ENCODE data around the gene C11orf86.
"Not testable (repeated sequence)": the region's sequence is repeated elsewhere in the genome, so short reads cannot be mapped to it uniquely, and the experiment has no call there.

The C11orf86 gene

DNA sequence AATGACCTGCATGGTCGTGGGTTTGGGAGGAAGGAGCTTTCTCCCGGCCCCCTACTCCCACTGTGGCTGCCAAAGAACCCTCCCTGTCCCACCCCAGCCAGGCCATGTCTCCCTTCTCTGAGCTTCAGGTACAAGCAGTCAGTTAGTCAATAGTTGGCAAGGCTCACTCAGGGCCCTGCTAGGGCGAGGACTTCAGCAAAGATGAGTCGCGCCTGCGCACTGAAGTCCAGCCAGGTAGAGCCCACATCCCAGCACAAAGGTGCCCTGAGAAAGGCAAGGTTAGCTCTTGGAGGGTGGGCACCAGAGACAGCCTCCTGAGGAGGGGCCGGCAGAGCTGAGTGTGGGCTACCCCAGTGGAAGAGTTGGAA is 11.1 kb downstream of the C11orf86 start:
- in situ Hi-C loops (cut with MboI; ENCODE audit: low pct_unique_long_range_greater_than_20kb, low sequenced_read_pairs): no loop called here
- DNase-seq: no peak

DNA sequence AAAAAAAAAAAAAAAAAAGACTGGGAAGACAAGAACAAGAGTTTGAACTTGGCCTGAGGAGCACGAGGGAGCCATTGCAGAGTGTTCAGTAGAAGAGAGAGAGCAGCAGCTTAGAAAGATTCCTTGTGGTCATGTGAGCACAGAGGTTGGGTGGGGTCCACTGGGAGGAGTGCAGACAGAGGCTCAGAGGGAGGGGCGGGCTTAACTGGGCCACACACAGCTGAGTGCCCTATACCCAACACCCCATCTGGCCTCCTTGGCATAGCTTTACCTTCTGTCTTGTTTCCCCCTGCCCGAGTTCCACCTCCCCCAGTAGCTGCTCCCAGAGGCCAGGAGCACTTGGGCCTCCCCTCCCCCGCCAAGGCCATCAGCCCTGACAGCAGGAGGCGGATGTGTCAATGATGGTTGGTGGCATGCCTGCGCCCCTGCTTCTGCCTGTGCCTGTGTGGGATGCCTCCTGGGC is 12.1 kb downstream of the C11orf86 start:
- no peak for DNase-seq
- in situ Hi-C loops (cut with MboI; ENCODE audit: low pct_unique_long_range_greater_than_20kb, low sequenced_read_pairs): no loop called here

DNA sequence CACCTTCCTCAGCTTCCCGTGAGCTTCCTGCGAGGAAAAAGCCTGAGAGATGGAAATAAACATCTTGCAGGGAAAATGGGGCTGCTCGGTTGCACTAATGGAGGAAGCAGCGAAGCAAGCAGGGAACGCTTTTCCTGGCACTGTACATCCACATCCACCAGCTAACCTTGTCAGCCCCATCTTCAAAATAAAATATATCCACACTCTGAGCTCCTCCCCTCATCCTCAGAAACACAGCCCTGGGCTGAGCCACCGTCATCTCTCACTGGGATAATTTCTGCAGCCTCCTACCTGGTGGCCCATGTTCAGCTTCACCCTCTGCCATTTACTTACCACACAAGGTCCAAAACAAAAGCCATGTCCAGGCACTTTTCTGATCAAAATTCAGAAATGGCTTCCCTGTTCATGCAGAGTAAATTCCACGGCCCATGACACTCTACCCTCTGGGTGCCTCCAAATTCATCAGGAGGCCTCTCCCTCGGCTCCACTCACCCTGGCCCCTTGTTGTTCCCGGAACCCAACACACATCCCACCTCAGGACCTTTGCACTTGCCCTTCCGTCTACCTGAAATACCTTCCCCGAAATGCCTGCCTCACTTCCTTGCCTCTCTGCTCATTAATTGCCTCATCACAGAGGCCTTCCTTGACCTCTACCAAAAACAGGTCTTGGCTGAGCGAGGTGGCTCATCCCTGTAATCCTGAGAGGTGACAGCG is 13.0 kb downstream of the C11orf86 start:
- DNase-seq: no peak
- in situ Hi-C loops (cut with MboI; ENCODE audit: low pct_unique_long_range_greater_than_20kb, low sequenced_read_pairs): no loop called here

DNA sequence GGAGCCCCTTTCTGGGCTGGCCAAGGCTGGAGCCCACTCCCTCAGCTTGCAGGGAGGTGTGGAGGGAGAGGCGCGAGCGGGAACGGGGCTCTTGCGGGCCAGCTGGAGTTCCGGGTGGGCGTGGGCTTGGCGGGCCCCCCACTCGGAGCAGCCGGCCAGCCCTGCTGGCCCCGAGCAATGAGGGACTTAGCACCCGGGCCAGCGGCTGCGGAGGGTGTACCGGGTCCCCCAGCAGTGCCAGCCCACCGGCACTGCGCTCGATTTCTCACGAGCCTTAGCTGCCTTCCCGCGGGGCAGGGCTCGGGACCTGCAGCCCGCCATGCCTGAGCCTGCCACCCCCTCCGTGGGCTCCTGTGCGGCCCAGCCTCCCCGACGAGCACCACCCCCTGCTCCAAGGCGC is 13.6 kb downstream of the C11orf86 start:
- DNase-seq; in situ Hi-C loops (cut with MboI; ENCODE audit: low pct_unique_long_range_greater_than_20kb, low sequenced_read_pairs): not testable (repeated sequence)

DNA sequence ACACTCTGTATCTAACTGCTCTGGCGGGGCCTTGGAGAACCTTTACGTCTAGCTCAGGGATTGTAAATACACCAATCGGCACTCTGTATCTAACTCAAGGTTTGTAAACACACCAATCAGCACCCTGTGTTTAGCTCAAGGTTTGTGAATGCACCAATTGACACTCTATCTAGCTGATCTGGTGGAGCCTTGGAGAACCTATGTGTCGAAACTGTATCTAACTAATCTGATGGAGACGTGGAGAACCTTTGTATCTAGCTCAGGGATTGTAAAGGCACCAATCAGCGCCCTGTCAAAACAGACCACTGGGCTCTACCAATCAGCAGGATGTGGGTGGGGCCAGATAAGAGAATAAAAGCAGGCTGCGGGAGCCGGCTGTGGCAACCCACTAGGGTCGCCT is 14.3 kb downstream of the C11orf86 start:
- DNase-seq; in situ Hi-C loops (cut with MboI; ENCODE audit: low pct_unique_long_range_greater_than_20kb, low sequenced_read_pairs): not testable (repeated sequence)

DNA sequence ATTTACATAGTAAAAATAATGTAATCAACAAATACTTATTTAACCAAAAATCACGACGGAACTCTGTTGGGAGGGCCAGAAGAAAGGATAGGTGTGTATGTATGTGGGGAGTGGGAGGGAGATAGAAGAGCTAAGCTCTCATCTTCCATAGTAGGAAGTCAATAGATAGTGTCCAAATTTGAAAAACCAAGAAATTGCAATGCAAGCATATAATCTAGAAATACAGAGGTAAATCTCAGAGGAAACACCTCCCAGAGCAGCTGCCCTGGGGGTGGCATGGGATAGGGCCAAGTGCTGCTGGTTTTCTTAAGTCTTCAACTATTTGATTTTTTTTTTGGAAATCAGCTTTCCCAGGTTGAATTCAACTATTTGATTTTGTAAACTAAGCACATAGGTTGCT is 16.9 kb downstream of the C11orf86 start:
- no peak for DNase-seq
- in situ Hi-C loops (cut with MboI; ENCODE audit: low pct_unique_long_range_greater_than_20kb, low sequenced_read_pairs): no loop called here

DNA sequence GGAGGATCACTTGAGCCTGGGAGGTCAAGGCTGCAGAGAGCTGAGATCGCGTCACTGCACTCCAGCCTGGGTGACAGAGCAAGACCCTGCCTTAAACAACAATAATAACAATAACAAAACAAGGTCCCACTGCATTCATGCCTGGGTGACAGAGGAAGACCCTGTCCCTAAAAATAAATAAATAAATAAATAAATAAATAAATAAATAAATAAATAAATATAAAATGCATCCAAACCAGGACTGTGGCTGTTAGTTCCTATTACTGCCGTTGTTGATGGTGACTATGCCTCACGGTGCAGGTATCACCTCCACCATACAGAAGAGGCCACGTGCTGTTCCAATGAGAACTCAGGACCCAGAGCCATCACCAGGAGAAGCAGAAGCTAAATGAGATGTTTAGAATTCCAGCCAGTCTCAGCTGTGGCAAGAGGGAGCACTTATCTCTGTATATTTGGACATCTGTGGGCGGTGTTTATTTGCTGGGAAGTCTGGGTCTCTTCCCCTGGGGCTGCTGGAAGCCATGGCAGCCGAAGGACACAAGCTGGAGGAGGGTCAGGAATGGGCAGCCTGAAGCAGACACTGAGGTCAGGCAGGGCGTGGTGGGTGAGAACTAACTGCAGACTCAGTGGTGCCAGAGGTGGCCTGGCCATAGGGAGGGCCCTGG is 21.6 kb downstream of the C11orf86 start:
- no peak for DNase-seq
- in situ Hi-C loops (cut with MboI; ENCODE audit: low pct_unique_long_range_greater_than_20kb, low sequenced_read_pairs): no loop called here

DNA sequence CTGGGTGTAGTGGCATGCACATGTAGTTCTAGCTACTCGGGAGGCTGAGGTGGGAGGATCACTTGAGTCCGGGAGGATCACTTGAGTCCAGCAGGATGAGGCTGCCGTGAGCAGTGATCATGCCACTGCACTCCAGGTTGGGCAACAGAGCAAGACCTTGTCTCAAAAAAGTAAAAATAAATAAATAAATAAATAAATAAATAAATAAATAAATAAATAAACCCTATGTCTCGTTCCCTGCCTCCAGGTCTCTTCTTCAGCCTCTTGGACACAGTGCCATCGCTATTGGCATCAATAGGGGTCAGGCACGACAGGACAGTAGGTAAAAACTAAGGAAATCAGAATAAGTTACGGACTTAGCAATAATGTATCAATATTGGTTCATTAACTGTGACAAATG is 24.5 kb downstream of the C11orf86 start:
- DNase-seq: no peak
- in situ Hi-C loops (cut with MboI; ENCODE audit: low pct_unique_long_range_greater_than_20kb, low sequenced_read_pairs): no loop called here

DNA sequence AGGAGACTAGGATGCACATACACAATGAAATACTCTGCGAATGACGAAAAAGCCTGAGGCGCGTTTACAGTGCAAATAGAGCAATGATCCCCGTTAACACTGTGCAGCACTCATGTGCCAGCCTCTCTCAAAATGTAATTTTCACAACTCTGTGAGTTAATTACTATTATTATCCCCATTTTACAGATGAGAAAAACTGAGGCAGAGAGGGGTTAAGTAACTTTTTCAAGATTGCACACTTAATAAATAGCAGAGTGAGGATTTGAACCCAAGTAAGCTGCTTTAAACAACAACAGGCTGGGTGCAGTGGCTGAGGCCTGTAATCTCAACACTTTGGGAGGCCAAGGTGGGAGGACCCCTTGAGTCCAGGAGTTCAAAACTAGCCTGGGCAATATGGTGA is 26.2 kb downstream of the C11orf86 start:
- DNase-seq: no peak
- in situ Hi-C loops (cut with MboI; ENCODE audit: low pct_unique_long_range_greater_than_20kb, low sequenced_read_pairs): no loop called here

DNA sequence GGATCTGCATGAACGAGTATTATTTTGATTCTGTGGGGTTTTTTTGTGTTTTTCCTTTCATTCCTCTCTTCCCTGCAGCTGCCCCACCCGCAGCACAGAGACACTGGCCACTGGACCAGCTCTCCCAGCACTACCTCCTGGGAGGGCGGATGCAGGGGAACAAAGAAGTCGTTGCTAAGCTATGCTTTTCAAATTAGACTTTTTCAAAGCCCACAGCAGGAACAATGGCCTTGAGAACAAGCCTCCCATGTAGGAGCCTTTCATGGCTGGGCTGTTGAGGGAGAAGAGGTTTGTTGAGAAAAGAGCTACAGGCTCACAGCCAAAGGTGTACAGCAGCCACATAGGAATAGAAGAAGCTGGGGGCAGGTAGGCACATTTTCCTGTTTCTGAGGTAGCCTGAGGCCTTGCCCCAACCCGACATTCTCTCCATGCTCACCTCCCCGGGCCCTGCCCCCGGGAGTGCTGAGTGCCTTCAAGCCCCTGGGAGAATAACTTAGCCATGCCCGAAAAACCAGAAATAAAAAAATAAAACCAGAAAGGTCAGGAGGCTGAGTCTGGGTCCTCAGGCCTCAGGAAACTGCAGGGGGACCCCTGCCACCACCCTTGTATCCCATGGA is 27.3 kb downstream of the C11orf86 start:
- no peak for DNase-seq

DNA sequence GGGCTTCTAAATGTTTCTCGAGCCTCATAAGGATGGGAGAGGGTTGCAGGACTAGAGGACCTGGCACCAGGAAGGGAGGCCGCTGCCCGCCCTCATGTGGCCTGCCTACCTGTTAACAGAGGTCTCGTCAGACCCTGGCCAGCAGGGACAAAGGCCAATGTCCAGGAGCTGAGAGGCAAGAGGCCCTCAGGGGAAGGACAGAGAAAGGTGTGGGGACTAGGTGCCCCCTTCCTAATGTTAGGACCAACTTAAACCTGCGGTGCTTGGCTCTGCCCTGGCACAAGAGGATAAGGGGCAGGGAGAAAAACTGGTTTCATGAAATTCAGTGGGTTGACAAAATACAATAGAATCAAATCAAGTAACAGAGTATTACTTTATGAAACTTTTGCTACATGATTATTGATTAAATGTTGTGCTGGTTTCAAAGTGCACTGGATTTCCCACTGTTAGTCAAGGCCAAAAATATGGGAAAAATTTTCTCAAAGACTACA is 27.9 kb downstream of the C11orf86 start:
- in situ Hi-C loops (cut with MboI; ENCODE audit: low pct_unique_long_range_greater_than_20kb, low sequenced_read_pairs): no loop called here

More for the DNA sequence above, 27.3 kb downstream of the C11orf86 start:
- in situ Hi-C loops (cut with MboI; ENCODE audit: low pct_unique_long_range_greater_than_20kb, low sequenced_read_pairs): no loop called here

DNA sequence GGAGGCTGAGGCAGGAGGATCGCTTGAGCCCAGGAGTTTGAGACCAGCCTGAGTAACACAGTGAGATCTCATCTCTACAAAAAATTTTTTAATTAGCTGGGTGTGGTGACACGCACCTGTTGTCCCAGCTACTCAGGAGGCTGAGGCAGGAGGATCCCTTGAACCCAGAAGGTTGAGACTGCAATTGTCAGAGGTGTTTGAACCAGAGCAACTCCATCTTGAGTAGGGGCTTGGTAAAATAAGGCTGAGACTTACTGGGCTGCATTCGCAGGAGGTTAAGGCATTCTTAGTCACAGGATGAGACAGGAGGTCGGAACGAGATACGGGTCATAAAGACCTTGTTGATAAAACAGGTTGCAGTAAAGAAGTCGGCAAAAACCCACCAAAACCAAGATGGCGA is 30.1 kb downstream of the C11orf86 start:
- in situ Hi-C loops (cut with MboI; ENCODE audit: low pct_unique_long_range_greater_than_20kb, low sequenced_read_pairs); DNase-seq: not testable (repeated sequence)

More for the DNA sequence above, 27.9 kb downstream of the C11orf86 start:
- DNase-seq: no peak

DNA sequence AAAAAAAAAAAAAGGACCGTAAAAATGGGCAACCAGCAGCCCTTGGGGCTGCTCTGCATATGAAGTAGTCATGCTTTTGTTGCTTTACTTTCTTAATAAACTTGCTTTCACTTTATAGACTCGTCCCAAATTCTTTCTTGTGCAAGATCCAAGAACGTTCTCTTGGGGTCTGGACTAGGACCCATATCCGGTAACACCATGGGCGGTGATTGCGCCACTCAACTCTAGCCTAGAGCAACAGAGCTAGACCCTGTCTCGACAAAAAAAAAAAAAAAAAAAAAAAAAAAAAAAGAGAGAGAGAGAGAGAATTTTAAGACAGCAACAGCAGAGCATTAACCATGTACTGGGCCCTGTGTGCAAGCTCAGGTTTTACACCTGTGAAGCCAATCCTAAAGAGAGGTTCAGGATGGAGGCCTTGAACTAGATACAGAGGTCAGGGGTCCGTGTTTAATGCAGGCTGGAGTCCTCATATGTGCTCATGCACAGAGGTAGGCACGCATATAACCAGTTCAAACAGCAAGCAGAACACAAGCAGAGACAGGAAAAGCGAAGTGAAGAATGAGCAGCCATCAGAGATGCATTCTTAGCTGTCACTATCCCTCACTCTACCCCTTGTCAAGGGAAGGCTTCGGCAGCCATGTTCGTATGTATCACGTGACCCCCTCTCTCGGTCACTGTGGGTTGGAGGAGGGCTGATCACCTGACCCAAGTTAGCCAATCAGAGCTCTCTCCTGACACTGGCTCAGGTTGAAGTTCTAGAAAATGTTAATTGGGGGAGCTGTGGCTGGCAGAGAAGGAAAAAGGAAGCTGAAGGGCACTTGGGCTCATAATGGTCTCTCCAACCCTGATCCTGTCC is 31.2 kb downstream of the C11orf86 start:
- peak; percentile 69 for DNase-seq
- in situ Hi-C loops (cut with MboI; ENCODE audit: low pct_unique_long_range_greater_than_20kb, low sequenced_read_pairs): no loop called here

DNA sequence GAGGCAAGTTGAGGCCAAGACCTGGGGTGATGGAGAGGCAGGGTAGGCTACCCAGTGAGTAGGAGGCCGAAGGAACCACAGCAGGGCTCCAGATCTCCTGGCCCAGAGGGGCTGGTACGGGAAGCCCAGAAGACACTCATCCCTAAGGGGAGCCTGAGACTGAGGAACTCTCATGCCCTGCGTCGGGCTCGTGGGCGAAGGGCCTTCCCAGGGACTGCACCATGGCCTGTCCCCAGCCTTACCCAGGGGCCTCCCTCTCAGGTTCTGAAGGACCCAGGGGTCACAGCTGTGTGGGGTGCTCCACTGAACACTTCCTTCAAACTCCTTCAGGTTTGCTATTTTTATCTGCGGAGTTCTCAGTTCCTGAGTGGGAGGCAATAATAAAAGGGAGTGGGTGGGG is 32.0 kb downstream of the C11orf86 start:
- no peak for DNase-seq
- in situ Hi-C loops (cut with MboI; ENCODE audit: low pct_unique_long_range_greater_than_20kb, low sequenced_read_pairs): no loop called here

DNA sequence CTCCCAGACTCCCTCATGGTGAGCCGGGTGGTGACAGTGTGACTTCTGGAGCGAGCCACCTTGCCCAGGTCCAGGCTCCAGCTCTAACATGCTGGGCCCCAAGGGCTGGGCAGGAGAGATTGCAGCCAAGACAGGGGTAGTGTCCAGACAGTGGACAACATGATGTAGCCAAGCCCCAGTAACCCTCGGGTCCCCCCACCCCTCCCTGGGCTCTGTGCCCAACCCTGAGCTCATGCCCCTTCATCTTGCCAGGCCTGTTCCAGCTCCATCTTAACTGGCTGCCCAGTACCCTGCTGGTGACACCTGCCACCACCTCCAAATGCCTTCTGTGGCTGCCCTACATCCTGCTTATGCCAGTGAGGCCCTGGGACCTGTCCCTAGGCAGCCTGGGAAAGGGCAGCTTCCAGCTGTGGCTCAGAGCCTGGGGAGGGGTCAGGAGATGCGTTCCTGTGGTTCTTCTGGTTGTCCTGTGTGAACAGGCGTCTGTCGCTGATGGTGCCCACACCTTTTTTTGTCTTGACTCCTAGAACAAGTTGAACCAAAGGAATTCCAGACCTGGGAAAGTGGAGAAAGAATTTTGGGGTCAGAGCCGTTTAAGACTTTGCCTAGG is 35.3 kb downstream of the C11orf86 start:
- in situ Hi-C loops (cut with MboI; ENCODE audit: low pct_unique_long_range_greater_than_20kb, low sequenced_read_pairs): no loop called here

DNA sequence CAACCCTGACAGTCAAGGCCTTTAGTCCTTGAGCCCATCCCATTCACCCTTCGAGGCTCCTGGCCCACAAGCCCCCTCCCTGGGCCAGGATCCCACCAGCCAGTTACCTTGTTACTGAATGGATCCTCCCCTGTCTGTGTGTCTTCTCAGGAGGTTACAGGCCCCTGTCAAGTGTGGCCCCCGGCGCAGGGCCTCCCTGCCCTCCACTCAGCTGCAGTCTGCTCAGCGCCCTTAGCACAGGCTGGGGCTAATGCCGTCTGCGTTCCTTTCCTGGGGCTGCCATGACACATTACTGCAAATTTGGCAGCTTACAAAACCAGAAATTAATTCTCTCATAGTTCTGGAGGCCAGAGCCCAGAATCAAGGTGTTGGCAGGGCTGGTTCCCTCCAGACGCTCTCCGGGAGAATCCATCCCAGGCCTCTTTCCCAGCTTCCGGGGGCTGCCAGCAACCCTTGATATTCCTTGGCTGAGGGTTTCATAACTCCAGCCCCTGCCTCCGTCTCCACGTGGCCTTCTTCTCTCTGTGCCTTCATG is 38.5 kb downstream of the C11orf86 start:
- no peak for DNase-seq
- in situ Hi-C loops (cut with MboI; ENCODE audit: low pct_unique_long_range_greater_than_20kb, low sequenced_read_pairs): no loop called here

More for the DNA sequence above, 35.3 kb downstream of the C11orf86 start:
- no peak for DNase-seq

DNA sequence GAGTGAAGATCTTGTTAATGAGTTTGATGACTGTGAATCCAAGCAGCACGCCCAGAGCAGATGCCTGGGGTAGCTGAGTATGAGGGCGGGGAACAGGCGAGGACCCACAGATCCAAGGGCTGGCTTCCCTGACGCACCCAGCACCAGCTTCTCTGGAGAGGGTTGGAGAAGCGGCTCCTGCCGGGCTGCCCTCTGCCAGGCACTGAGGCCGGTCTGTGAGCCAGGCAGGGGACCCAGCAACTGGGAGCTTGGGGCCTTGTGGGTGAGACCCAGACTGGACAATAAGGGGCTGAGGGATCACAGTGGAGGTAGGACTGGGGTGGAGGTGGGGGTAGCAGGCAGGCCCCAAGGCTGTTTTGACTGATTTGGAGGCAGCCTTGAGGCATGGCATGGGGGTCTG is 39.2 kb downstream of the C11orf86 start:
- no peak for DNase-seq
- in situ Hi-C loops (cut with MboI; ENCODE audit: low pct_unique_long_range_greater_than_20kb, low sequenced_read_pairs): no loop called here

DNA sequence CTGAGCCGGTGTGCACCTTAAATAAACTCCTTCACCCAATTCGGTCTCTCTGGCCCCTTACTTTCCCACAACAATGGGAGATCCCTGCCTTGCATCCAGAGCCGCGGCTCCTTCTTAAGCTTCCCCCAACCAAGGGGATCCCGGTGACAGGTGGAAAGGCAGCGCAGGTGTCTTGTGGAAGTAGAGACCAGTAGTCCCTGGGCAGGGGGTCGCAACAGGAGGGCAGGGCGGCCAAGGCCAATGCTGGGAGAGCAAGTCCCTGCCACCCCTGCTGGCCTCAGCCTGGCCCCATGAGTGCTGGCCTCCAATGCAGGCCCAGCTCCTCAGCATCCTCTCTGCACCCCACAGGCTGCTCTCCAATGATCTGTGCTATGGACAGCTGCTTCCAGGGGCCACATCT is 39.9 kb downstream of the C11orf86 start:
- DNase-seq: no peak

DNA sequence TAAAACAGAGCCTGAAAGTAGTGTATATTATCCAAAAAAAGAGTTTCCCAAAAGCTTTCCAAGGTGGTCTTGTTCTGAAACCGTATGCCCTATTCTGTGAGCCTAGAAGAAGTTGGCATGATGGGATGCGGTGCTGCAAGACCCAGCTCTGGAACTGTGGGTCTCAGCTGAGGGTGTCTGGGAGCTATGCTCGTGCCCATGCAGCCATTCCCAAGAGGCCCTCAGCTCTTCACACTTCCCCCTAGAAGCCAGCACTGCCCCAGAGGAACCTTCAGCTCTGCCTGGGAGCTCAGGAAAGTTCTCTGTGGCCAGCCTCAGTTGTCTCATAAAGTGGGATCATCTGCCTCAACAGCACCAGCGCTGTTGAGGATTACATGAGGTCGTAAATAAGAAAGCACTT is 41.4 kb downstream of the C11orf86 start:
- DNase-seq: no peak
- in situ Hi-C loops (cut with MboI; ENCODE audit: low pct_unique_long_range_greater_than_20kb, low sequenced_read_pairs): no loop called here

More for the DNA sequence above, 39.9 kb downstream of the C11orf86 start:
- in situ Hi-C loops (cut with MboI; ENCODE audit: low pct_unique_long_range_greater_than_20kb, low sequenced_read_pairs): no loop called here

All from KBM-7 (cell line).